CD4-positive, alpha-beta T cell treated with Interleukin-10 for 1 hour (primary cell): Measurements from ENCODE around the gene FAM117A.
"Not testable (repeated sequence)": the region's sequence is repeated elsewhere in the genome, so short reads cannot be mapped to it uniquely, and the experiment has no call there.

ENCODE experiments used
- DNase-seq: peaks from one replicate; pipeline ENCODE4 v3.0.0-alpha.2; 2020

FAM117A gene

DNA sequence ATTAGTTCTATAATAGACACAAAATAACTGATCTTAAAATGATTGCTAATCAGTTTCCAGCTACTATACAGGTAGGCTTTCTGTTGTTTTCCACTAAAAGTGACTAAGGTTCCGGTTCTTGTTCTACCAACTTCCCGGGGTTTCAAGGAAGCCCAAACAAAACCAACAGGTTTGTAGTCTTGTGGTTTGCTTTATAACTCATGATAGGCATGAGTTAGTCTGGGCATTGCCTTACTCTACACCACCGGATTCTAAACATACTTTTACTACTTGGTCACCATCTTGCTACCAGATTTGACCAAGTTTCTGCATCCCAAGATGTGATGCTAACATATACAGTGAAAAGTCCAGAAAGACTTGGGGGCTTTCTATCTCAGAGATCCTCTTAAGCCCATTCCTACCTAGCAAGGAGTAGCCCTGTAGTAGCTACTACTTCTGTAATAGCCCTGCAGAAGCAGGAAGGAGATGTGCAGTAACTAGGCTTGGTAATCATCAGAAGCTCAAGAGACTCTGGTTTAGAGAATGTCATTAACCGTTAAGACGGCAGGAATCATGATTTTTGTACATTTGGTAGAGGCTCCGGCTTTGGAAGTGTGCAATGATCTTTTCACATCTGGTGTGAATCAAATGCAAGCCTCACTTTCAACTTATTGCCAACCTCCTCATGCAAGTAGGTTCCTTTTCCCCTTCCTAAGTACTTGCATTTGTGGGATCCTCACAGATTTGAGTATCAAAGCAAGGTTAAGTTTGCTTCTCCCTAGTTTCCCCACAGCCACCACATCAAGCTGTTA lies 1.6 kb downstream of the FAM117A start:
- DNase-seq = no peak

GRCh38 chr17:49760932-49761558 lies 2.9 kb downstream of the FAM117A start:
- no peak for DNase-seq

- DNase-seq = no peak
Observed at GRCh38 chr17:49760296-49760695, 3.6 kb downstream of the FAM117A start.

DNA sequence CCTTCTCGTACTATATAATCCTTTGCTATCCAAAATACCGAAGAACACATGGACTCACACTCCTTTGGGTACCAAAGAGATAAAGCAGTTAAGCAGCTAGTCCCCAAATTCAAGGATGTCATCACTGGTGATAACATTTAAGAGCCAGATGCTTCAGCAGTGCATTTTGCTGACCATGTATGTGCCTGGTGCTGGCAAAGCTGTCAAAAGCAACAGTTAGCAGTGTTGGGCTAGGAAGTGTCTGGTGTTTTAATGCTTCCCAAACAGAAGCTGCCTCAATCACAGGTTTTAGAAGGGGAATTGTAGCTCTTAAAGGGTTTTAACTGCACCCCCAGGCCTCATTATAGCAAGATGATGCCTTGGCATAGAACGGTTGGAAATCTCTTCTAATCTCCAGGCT lies 4.7 kb downstream of the FAM117A start:
- no peak for DNase-seq

DNA sequence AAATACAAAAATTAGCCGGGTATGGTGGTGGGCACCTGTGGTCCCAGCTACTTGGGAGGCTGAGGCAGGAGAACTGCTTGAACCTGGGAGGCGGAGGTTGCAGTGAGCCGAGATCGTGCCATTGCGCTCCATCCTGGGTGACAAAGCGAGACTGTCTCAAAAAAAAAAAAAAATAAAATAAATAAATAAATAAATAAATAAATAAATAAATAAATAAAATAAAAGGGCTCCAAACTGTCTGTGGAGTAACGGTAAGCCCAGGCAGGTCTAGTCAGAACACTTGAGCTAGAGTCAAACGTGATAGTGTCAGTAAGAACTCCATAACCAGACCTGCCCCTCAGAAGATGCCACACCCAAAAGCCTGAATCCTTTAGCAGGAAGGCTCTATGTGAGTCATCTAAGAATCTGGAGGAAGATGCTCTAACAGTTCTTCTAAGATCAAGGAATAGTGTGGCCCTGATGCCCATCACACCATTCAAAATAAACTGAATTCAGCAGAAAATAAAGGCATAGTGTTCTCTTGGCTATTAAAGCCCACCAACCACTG lies 5.4 kb downstream of the FAM117A start:
- not testable (repeated sequence) for DNase-seq

DNA sequence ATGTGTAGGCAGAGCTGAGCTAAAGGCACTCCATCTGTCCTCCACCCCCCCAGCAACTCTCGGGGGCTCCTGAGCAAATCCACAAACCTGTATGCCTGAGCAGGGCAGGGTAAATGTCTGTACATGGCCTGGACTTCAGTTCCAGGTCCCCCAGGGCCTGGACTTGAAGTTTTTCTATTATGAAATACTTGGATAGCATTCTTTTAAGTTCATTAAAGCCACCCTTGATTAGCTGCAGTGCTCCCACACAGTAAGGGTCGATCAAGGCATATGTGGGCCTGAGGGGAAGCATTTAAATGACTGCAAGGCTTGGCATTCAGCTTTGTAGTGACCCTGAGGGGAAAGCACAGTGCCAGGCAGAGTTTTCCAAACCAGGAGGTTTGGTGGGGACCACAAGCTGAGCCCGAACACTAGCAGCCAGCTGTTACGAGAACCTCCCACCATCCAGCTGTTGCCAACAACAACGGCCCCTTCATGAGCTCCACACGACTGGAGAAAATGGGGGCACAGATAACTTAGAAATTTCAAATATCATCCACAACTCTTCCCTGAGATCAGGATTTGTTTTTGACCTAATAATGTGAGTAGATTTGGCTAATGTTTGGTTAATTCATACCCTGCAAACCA lies 6.7 kb downstream of the FAM117A start:
- no peak for DNase-seq

- no peak for DNase-seq
Observed at GRCh38 chr17:49756323-49757150, 7.4 kb downstream of the FAM117A start.

DNA sequence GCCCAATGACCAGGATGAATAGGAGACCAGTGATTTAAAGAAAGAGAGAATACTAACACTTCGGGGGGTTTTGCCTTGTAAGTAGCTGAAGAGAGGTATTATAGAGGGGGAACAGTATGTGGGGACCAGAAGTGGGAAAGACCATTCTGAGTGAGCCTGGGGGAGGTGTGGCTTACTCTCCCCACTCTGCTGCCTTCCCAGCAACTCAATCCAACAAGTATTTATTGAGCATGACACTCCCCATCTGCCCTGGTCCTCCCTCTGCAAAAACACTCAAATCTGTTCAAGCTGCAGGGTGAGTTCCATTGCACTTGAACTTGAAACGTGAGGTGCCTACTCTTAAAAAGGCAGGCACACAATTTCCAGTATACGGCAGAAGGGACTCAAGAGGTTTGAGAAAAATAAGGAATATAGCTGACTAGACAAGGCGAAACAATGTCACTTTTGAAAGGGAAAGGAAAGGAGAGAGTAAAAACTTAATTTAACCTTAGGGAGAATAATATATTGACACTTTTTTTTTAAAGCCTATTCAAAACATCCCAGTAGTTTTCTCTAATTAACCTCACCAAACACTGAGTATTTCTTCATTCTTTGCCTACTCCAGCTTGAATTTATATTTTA lies 8.2 kb downstream of the FAM117A start:
- DNase-seq = no peak

DNA sequence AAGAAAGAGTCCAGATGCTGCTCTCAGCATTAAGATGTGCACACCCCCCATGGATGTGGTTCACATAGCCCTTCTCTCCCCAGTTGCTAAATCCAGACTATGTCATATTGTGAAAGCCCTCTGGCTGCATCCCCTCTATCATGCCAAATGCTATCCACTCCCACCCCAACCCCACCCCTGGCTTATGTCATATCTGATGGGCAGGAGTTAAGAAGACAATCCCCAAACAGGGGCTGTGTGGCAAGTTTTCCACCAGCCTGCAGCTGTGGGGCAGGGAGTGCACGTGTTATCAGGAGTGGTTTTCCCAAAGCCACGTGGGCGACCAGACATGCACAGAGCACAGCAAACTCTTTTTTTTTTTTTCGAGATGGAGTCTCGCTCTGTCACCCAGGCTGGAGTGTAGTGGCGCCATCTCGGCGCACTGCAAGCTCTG lies 10.0 kb downstream of the FAM117A start:
- DNase-seq = no peak

DNA sequence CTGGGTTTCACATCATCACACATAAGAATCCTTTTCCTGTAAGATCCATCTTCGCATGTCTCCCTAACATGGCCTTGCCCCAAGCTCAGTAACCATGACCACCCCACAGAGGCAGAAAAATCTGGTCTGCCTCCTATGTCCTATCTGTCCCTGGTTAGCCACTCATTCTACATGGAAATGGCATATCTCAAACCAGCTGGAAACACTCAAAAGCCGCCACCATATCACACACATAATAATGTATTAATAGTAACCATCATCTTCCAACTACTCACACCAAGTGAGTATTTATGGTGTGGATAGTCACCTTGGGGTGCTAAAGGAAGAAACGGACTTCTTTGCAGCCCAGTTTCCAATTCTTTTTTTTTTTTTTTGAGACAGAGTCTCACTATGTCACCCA lies 11.4 kb downstream of the FAM117A start:
- DNase-seq = no peak

DNA sequence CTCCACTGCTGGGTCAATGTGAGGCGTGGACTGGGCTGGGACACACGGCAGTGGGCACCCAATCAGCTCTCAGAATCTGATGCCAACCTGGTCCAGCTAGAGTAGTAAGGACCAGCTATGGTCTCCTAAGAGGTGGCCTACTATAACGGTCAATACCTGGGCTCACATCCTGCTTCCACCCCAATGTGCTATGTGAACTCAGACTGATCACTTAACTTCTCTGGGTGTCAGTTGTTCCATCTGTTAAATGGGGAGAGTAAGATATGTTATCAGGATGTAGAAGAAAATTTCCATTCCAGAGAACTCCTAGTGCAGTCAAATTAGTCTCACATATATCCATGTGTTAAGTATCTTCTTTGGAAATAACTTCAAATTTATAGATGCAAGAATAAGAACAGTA lies 14.2 kb downstream of the FAM117A start:
- DNase-seq = no peak

- peak; percentile 76 for DNase-seq
Observed at GRCh38 chr17:49748791-49749190, 15.1 kb downstream of the FAM117A start.

- peak; percentile 53 for DNase-seq
Observed at GRCh38 chr17:49748223-49748622, 15.7 kb downstream of the FAM117A start.

GRCh38 chr17:49747632-49748031 lies 16.3 kb downstream of the FAM117A start:
- DNase-seq = no peak

DNA sequence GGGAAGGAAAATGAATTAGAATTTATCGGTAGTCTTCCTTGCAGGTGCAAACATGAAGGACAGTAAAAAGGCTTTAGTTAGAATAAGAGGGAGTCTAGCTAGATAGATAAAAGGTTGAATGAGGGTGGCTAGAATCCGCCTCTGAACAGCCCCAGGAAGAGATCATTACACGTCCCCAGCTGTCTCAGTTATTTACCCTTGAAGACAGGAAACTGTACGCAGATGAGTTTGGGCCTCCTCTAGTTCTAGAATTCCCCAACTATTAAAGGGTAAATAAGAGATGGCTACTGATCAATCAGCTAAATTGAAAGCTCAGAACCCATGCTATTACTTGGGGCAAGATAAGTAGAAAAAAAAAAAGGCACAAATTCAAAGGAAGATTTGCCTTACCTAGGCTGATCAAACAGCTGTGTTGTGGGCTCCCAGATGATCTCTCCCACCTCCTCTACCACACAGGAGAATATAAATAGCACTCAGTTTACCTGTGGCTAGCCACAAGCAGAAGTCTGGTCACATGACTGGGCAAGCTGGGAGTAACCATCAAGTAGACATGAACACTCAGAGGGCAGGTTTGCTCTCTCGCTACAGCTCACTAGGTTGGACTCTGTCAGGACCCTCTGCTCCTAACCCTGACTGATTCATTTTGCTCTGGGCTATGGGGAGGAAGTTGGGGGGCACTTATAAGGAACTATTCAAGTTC lies 17.0 kb downstream of the FAM117A start:
- DNase-seq = peak; percentile 69

GRCh38 chr17:49745175-49746139 lies 18.5 kb downstream of the FAM117A start:
- no peak for DNase-seq

- DNase-seq = no peak
Observed at GRCh38 chr17:49742166-49742638, 21.7 kb downstream of the FAM117A start.

- DNase-seq = no peak
Observed at GRCh38 chr17:49741692-49742076, 22.2 kb downstream of the FAM117A start.

GRCh38 chr17:49741009-49741691 lies 22.8 kb downstream of the FAM117A start:
- DNase-seq = no peak
